Astrocyte of the cerebellum (primary cell): ENCODE data around the gene TRMT6.

Source experiments
- DNase-seq: peaks from one replicate; pipeline ENCODE4 v3.0.0-alpha.2; 2011; ENCODE audit warnings: low read depth
- H3K4me3 ChIP-seq: 2 replicates; pipeline ENCODE4 v1.5.1; 2011; ENCODE audit warnings: mild to moderate bottlenecking, low read depth, low read length, moderate library complexity
- in situ Hi-C: cut with HindIII; loops from 2 replicates; pipeline ENCODE4 v1.10.0; 2017; ENCODE audit warnings: low sequenced_read_pairs
- TF ChIP-seq, protein P1 (sequence below): IDR thresholded peaks from 2 replicates; pipeline ENCODE4 v1.5.1; 2012; ENCODE audit warnings: low read length, low read depth, moderate library complexity, mild to moderate bottlenecking; ENCODE audit errors: missing control alignments

Gene TRMT6

DNA sequence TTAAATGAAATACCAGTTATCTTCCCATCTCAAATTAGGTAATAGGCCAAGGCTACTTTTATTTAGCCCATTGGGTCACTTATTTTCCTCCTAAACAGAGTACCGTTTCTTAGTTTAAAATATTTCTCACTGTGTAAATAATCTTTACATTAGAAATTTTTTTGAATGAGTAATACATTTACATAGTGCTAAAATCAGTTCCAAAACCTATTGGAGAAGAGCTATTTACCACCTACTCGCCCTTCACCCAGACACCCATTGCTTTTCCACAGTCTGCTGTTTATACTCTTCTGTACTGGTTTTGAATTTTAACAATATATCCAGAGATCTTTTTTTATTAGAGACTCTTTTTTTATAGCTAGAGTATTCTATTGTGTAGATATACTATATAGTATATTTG, 37.0 kb upstream of the TRMT6 start:
- in situ Hi-C loops, result no loop called here
- H3K4me3 ChIP-seq, result no peak overlapping the region
- DNase-seq, result no peak
- TF ChIP-seq, protein P1, sequence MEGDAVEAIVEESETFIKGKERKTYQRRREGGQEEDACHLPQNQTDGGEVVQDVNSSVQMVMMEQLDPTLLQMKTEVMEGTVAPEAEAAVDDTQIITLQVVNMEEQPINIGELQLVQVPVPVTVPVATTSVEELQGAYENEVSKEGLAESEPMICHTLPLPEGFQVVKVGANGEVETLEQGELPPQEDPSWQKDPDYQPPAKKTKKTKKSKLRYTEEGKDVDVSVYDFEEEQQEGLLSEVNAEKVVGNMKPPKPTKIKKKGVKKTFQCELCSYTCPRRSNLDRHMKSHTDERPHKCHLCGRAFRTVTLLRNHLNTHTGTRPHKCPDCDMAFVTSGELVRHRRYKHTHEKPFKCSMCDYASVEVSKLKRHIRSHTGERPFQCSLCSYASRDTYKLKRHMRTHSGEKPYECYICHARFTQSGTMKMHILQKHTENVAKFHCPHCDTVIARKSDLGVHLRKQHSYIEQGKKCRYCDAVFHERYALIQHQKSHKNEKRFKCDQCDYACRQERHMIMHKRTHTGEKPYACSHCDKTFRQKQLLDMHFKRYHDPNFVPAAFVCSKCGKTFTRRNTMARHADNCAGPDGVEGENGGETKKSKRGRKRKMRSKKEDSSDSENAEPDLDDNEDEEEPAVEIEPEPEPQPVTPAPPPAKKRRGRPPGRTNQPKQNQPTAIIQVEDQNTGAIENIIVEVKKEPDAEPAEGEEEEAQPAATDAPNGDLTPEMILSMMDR, result no peak

DNA sequence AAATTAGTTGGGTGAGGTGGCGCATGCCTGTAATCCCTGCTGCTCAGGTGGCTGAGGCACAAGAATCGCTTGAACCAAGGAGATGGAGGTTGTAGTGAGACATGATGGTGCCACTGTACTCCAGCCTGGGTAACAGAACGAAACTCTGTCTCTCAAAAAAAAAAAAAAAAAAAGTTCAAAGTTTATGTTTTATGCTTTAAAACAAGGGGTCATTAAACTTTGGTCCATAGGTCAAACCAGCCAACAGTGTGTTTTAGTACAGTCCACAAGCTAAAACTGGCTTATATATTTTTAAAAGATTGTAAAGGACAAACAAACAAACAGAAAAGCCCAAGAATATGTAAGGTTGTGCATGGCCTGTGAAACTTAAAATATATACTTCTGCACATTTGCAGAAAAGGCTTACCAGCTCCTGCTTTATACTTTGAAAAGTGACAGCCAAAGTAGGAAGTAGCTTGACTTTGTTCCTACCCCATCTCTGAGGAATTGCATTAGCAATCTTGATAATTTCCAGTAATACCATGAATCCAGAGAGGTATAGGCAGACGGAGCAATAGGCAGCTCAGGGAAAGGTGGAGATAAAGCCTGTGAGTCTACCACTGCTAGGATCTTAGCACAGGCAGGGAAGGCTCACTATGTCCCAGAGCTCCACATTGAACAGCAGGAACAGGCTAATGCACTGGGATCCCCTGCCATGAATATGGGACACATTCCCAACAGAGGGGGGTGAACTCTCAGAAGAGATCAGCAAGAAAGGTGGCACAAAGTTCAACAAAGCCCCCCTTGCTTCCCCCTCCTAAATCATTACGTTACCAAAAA, 30.6 kb upstream of the TRMT6 start:
- in situ Hi-C loops, result no loop called here
- no peak overlapping the region for H3K4me3 ChIP-seq
- TF ChIP-seq, protein P1, result no peak
- DNase-seq, result no peak

DNA sequence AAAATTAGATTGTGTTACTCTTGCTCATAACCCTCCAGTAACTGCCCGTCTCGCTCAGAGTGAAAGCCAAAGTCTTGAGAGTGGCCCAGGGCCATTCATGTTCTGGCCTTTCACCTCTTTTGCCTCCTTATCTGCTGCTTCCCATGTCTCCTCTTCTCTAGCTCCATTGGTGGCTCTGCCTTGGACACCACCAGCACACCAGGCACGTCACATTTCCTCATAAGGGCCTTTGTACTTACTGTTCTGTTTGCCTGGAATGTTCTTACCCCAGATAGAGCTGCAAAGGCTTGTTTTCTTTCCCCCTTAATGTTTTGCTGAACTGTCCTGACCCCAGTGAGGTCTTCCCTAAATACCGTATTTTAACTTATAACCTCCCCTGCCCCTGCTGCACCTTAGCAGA, 29.5 kb upstream of the TRMT6 start:
- no peak overlapping the region for H3K4me3 ChIP-seq
- TF ChIP-seq, protein P1, result no peak
- no peak for DNase-seq
- in situ Hi-C loops, result no loop called here

DNA sequence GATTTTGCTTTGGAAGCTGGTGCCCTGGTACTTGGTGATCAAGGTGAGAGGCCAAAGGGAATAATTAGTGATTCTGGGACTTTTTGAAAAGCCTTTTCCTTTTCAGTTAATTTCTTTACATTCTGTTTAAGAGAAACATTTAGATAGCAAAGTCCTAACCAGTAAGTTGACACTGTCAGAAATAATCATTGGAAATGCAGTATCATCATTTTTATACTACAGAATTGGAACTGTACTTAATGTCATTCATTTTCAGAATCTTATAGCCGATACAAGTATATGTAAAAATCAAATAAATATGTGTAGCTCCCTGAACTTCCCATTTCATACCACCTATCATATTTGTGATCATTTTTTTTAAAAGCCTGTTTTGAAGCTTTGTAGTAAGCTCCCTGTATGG, 27.6 kb upstream of the TRMT6 start:
- H3K4me3 ChIP-seq, result no peak overlapping the region
- TF ChIP-seq, protein P1, result no peak
- DNase-seq, result no peak
- in situ Hi-C loops, result no loop called here

DNA sequence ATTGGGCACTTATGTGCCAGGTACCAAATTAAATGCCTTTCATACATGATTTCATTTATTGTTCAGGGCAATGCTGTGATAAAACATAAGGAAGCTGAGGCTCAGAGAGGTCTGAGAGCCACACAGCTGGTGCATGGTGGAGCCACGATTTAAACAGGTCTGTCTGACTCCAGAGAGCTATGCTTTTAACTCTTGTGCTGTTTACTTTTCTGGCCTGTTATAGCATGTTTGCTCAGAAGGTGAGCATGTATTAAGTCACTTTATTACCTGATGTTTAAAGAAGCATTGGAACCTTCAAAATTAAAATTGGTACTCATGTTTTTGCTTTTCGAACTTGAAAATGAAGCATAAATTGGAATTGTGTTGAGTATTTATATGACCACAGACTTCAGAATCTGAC, 26.9 kb upstream of the TRMT6 start:
- no peak for DNase-seq
- in situ Hi-C loops, result no loop called here
- H3K4me3 ChIP-seq, result no peak overlapping the region
- TF ChIP-seq, protein P1, result no peak

DNA sequence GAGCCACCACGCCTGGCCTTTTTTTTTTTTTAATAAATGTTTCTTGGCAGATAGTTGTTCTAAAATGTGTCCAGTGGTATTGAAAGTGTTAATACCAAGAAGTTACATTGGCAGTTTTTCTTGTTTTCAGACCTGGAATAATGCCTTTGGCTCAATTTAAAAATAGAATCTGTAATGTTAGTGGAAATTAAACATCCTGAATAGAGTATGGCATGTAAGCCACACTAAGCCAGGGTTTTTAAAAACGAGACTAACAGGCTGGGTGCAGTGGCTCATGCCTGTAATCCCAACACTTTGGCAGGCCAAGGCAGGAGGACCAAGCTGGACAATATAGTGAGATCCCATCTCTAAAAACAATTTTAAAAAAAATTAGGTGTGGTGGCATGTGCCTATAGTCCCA, 25.4 kb upstream of the TRMT6 start:
- TF ChIP-seq, protein P1, result no peak
- H3K4me3 ChIP-seq, result no peak overlapping the region
- DNase-seq, result no peak
- in situ Hi-C loops, result no loop called here
